WTC11 (cell line): ENCODE results near the gene TLX2. TPM values are rescaled to one million over a fixed set of nuclear protein-coding genes. Genes with fewer than 3 reads are reported as not detected.

Experiments used
- ATF1 ChIP-seq: sonication (generic); formaldehyde crosslinking; IDR thresholded peaks from 2 replicates; pipeline ENCODE4 v1.8.1; 2023; ENCODE audit warnings: mild to moderate bottlenecking, moderate library complexity, missing genetic modification reagents
- CREB1 ChIP-seq: sonication (generic); formaldehyde crosslinking; IDR thresholded peaks from 2 replicates; pipeline ENCODE4 v1.8.0; 2023; ENCODE audit warnings: mild to moderate bottlenecking, missing genetic modification reagents
- ETV6 ChIP-seq: sonication (generic); formaldehyde crosslinking; IDR thresholded peaks from 2 replicates; pipeline ENCODE4 v1.8.1; 2022; ENCODE audit warnings: mild to moderate bottlenecking, missing genetic modification reagents
- MXD4 ChIP-seq: fragments of 250-450 bp; sonication (Bioruptor Pico); IDR thresholded peaks from 2 replicates; pipeline ENCODE4 v1.8.0; 2021; ENCODE audit warnings: mild to moderate bottlenecking, moderate library complexity, borderline replicate concordance
- NFATC4 ChIP-seq: fragments of 250-450 bp; sonication (Bioruptor Pico); IDR thresholded peaks from 2 replicates; pipeline ENCODE4 v1.9.0; 2021; ENCODE audit warnings: mild to moderate bottlenecking
- NFYB ChIP-seq: sonication (generic); formaldehyde crosslinking; conservative IDR thresholded peaks from 2 replicates; pipeline ENCODE4 v1.8.0; 2022; ENCODE audit warnings: low read depth, missing genetic modification reagents
- NR1H2 ChIP-seq: sonication (generic); formaldehyde crosslinking; IDR thresholded peaks from 2 replicates; pipeline ENCODE4 v1.9.0; 2021; ENCODE audit warnings: mild to moderate bottlenecking, moderate library complexity, missing genetic modification reagents
- PRRX2 ChIP-seq: fragments of 250-450 bp; sonication (Bioruptor Pico); IDR thresholded peaks from 2 replicates; pipeline ENCODE4 v1.8.0; 2021; ENCODE audit warnings: mild to moderate bottlenecking
- TEAD1 ChIP-seq: sonication (generic); formaldehyde crosslinking; IDR thresholded peaks from 2 replicates; pipeline ENCODE4 v1.8.0; 2022; ENCODE audit warnings: mild to moderate bottlenecking, missing genetic modification reagents
- ZNF121 ChIP-seq: sonication (generic); formaldehyde crosslinking; IDR thresholded peaks from 2 replicates; pipeline ENCODE4 v1.8.0; 2023; ENCODE audit warnings: missing genetic modification reagents
- ZNF138 ChIP-seq: sonication (generic); formaldehyde crosslinking; conservative IDR thresholded peaks from 2 replicates; pipeline ENCODE4 v1.8.1; 2022; ENCODE audit warnings: mild to moderate bottlenecking, moderate library complexity, missing genetic modification reagents
- ZNF317 ChIP-seq: sonication (generic); formaldehyde crosslinking; IDR thresholded peaks from 2 replicates; pipeline ENCODE4 v1.8.1; 2023; ENCODE audit warnings: low read depth, mild to moderate bottlenecking, moderate library complexity, missing genetic modification reagents, borderline replicate concordance
- total RNA-seq: library from RNA; stranded (reverse); gene quantifications from 3 replicates; pipeline ENCODE4 v1.2.3, GENCODE V29; 2021
- TF ChIP-seq, protein P1 (sequence below): fragments of 250-450 bp; sonication (Bioruptor Pico); IDR thresholded peaks from 2 replicates; pipeline ENCODE4 v1.9.0; 2021; ENCODE audit warnings: mild to moderate bottlenecking, borderline replicate concordance
- TF ChIP-seq, protein P2 (sequence below): fragments of 250-450 bp; sonication (Bioruptor Pico); IDR thresholded peaks from 2 replicates; pipeline ENCODE4 v1.9.0; 2021; ENCODE audit warnings: moderate library complexity, mild to moderate bottlenecking, inconsistent platforms, borderline replicate concordance
- TF ChIP-seq, protein P3 (sequence below): sonication (generic); formaldehyde crosslinking; IDR thresholded peaks from 2 replicates; pipeline ENCODE4 v1.8.0; 2022; ENCODE audit warnings: mild to moderate bottlenecking, missing genetic modification reagents
- TF ChIP-seq, protein P4 (sequence below): sonication (generic); formaldehyde crosslinking; conservative IDR thresholded peaks from 2 replicates; pipeline ENCODE4 v1.8.1; 2023; ENCODE audit warnings: mild to moderate bottlenecking, low read depth, missing genetic modification reagents, moderate library complexity
- TF ChIP-seq, protein P5 (sequence below): sonication (generic); formaldehyde crosslinking; IDR thresholded peaks from 2 replicates; pipeline ENCODE4 v1.8.1; 2022; ENCODE audit warnings: low read depth, mild to moderate bottlenecking, moderate library complexity, missing genetic modification reagents, borderline replicate concordance
- TF ChIP-seq, protein P6 (sequence below): sonication (generic); formaldehyde crosslinking; IDR thresholded peaks from 2 replicates; pipeline ENCODE4 v1.8.1; 2023; ENCODE audit warnings: mild to moderate bottlenecking, moderate library complexity, missing genetic modification reagents

Gene TLX2
- total RNA-seq, 1 experiment from 2014 or later = 0.26 TPM

DNA sequence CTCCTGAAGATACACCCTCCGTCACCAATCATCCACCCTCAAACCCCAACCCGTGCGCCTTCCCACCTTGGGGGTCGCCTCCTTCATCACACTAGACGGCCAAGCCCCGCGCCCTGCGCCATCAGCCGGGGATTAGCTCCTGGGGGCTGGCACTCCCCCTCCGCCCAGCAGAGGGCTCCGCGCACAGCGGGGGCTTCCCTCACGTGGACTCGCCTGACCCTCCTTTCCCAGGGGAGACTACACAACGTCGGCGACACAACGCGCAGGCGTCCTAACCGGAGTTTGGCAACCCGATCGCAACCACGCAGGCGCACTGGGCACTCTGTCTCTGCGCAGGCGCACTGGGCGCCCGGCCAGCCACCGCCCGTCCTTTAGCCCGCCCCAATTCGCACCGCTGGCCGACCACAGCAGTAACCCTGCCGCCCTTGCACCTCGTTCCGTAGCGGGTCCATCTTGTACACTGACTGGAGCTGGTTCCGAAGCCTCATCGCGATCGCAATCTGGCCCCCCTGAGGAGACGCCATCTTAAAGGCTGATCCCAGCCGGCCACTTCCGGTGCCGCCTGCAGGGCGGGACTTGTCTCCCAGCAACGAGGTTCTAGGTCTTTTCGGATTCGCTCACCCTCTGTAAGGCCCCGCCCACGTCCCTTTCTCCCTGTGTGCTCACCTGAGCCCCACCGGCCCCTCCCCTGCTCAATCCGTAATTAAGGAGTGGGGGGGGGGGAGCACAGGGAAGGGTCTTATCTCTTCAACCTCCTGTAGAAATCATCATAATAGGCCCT is 6.9 kb upstream of the TLX2 start, which contains the start of gene PCGF1 (continued):
- TF ChIP-seq, protein P1, sequence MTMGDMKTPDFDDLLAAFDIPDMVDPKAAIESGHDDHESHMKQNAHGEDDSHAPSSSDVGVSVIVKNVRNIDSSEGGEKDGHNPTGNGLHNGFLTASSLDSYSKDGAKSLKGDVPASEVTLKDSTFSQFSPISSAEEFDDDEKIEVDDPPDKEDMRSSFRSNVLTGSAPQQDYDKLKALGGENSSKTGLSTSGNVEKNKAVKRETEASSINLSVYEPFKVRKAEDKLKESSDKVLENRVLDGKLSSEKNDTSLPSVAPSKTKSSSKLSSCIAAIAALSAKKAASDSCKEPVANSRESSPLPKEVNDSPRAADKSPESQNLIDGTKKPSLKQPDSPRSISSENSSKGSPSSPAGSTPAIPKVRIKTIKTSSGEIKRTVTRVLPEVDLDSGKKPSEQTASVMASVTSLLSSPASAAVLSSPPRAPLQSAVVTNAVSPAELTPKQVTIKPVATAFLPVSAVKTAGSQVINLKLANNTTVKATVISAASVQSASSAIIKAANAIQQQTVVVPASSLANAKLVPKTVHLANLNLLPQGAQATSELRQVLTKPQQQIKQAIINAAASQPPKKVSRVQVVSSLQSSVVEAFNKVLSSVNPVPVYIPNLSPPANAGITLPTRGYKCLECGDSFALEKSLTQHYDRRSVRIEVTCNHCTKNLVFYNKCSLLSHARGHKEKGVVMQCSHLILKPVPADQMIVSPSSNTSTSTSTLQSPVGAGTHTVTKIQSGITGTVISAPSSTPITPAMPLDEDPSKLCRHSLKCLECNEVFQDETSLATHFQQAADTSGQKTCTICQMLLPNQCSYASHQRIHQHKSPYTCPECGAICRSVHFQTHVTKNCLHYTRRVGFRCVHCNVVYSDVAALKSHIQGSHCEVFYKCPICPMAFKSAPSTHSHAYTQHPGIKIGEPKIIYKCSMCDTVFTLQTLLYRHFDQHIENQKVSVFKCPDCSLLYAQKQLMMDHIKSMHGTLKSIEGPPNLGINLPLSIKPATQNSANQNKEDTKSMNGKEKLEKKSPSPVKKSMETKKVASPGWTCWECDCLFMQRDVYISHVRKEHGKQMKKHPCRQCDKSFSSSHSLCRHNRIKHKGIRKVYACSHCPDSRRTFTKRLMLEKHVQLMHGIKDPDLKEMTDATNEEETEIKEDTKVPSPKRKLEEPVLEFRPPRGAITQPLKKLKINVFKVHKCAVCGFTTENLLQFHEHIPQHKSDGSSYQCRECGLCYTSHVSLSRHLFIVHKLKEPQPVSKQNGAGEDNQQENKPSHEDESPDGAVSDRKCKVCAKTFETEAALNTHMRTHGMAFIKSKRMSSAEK (CRISPR knock-in tag) = no peak
- TF ChIP-seq NFATC4 (no peak), ETV6 (CRISPR knock-in tag) (peak; percentile 62; the same call in 1 of the 2 replicates), ZNF317 (CRISPR knock-in tag) (no peak), TEAD1 (CRISPR knock-in tag) (peak; percentile 87), MXD4 (CRISPR knock-in tag) (no peak), ZNF138 (CRISPR knock-in tag) (no peak), PRRX2 (CRISPR knock-in tag) (no peak), NFYB (CRISPR knock-in tag) (0 out of 2 replicates have a peak, but pooled peaks have one; percentile 16), NR1H2 (CRISPR knock-in tag) (no peak), ATF1 (no peak), ZNF121 (no peak), CREB1 (CRISPR knock-in tag) (no peak)
- TF ChIP-seq, protein P2, sequence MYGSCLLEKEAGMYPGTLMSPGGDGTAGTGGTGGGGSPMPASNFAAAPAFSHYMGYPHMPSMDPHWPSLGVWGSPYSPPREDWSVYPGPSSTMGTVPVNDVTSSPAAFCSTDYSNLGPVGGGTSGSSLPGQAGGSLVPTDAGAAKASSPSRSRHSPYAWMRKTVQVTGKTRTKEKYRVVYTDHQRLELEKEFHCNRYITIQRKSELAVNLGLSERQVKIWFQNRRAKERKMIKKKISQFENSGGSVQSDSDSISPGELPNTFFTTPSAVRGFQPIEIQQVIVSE (CRISPR knock-in tag) = no peak
- TF ChIP-seq, protein P3, sequence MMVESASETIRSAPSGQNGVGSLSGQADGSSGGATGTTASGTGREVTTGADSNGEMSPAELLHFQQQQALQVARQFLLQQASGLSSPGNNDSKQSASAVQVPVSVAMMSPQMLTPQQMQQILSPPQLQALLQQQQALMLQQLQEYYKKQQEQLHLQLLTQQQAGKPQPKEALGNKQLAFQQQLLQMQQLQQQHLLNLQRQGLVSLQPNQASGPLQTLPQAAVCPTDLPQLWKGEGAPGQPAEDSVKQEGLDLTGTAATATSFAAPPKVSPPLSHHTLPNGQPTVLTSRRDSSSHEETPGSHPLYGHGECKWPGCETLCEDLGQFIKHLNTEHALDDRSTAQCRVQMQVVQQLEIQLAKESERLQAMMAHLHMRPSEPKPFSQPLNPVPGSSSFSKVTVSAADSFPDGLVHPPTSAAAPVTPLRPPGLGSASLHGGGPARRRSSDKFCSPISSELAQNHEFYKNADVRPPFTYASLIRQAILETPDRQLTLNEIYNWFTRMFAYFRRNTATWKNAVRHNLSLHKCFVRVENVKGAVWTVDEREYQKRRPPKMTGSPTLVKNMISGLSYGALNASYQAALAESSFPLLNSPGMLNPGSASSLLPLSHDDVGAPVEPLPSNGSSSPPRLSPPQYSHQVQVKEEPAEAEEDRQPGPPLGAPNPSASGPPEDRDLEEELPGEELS (CRISPR knock-in tag) = no peak
- TF ChIP-seq, protein P4, sequence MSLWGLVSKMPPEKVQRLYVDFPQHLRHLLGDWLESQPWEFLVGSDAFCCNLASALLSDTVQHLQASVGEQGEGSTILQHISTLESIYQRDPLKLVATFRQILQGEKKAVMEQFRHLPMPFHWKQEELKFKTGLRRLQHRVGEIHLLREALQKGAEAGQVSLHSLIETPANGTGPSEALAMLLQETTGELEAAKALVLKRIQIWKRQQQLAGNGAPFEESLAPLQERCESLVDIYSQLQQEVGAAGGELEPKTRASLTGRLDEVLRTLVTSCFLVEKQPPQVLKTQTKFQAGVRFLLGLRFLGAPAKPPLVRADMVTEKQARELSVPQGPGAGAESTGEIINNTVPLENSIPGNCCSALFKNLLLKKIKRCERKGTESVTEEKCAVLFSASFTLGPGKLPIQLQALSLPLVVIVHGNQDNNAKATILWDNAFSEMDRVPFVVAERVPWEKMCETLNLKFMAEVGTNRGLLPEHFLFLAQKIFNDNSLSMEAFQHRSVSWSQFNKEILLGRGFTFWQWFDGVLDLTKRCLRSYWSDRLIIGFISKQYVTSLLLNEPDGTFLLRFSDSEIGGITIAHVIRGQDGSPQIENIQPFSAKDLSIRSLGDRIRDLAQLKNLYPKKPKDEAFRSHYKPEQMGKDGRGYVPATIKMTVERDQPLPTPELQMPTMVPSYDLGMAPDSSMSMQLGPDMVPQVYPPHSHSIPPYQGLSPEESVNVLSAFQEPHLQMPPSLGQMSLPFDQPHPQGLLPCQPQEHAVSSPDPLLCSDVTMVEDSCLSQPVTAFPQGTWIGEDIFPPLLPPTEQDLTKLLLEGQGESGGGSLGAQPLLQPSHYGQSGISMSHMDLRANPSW (CRISPR knock-in tag) = no peak
- TF ChIP-seq, protein P5, sequence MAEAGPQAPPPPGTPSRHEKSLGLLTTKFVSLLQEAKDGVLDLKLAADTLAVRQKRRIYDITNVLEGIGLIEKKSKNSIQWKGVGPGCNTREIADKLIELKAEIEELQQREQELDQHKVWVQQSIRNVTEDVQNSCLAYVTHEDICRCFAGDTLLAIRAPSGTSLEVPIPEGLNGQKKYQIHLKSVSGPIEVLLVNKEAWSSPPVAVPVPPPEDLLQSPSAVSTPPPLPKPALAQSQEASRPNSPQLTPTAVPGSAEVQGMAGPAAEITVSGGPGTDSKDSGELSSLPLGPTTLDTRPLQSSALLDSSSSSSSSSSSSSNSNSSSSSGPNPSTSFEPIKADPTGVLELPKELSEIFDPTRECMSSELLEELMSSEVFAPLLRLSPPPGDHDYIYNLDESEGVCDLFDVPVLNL (CRISPR knock-in tag) = no peak
- TF ChIP-seq, protein P6, sequence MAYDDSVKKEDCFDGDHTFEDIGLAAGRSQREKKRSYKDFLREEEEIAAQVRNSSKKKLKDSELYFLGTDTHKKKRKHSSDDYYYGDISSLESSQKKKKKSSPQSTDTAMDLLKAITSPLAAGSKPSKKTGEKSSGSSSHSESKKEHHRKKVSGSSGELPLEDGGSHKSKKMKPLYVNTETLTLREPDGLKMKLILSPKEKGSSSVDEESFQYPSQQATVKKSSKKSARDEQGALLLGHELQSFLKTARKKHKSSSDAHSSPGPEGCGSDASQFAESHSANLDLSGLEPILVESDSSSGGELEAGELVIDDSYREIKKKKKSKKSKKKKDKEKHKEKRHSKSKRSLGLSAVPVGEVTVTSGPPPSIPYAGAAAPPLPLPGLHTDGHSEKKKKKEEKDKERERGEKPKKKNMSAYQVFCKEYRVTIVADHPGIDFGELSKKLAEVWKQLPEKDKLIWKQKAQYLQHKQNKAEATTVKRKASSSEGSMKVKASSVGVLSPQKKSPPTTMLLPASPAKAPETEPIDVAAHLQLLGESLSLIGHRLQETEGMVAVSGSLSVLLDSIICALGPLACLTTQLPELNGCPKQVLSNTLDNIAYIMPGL (CRISPR knock-in tag) = no peak; the same call in 1 of the 2 replicates
